ENCODE data around the gene CD40.

- TF ChIP-seq EZH2phosphoT487 (IDR thresholded peaks at IDR 0.05; ENCODE audit: borderline replicate concordance), result no peak
- TF ChIP-seq, protein P1, sequence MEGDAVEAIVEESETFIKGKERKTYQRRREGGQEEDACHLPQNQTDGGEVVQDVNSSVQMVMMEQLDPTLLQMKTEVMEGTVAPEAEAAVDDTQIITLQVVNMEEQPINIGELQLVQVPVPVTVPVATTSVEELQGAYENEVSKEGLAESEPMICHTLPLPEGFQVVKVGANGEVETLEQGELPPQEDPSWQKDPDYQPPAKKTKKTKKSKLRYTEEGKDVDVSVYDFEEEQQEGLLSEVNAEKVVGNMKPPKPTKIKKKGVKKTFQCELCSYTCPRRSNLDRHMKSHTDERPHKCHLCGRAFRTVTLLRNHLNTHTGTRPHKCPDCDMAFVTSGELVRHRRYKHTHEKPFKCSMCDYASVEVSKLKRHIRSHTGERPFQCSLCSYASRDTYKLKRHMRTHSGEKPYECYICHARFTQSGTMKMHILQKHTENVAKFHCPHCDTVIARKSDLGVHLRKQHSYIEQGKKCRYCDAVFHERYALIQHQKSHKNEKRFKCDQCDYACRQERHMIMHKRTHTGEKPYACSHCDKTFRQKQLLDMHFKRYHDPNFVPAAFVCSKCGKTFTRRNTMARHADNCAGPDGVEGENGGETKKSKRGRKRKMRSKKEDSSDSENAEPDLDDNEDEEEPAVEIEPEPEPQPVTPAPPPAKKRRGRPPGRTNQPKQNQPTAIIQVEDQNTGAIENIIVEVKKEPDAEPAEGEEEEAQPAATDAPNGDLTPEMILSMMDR (conservative IDR thresholded peaks at IDR 0.05; ENCODE audit: low read length), result no peak
Observed at GRCh38 chr20:46101957-46102356, 16.2 kb upstream of the CD40 start.
